Neural cell (in vitro differentiated cells): ENCODE results near the gene ADI1.

Experiments used
- CTCF ChIP-seq: fragments of 450-650 bp; IDR thresholded peaks from 2 replicates; pipeline ENCODE4 v1.5.1; 2014; ENCODE audit warnings: antibody characterized with exemption, mild to moderate bottlenecking, moderate library complexity; ENCODE audit not compliant: poor library complexity, severe bottlenecking
- TAF1 ChIP-seq: IDR thresholded peaks from 2 replicates; pipeline ENCODE4 v1.6.1; 2012; ENCODE audit warnings: low read depth

GRCh38 chr2:3545788-3546478 is 26.6 kb upstream of the ADI1 start:
- no peak for TF ChIP-seq CTCF
- no peak for TF ChIP-seq TAF1
